Activated CD8-positive, alpha-beta memory T cell treated with anti-CD3 and anti-CD28 coated beads for 4 hours (primary cell): ENCODE measurements around the gene CLDN9.

Experiments used
- DNase-seq, 2 donors: peaks; one replicate each; pipeline ENCODE4 v3.0.0-alpha.2; 2020; ENCODE audit warnings: low read depth in 2 of 2

Gene CLDN9

GRCh38 chr16:2974319-2975056 is 38.2 kb upstream of the CLDN9 start:
- DNase-seq, result no peak

- DNase-seq, result no peak
These were observed 37.4 kb upstream of the CLDN9 start for GRCh38 chr16:2975161-2975795.

DNA sequence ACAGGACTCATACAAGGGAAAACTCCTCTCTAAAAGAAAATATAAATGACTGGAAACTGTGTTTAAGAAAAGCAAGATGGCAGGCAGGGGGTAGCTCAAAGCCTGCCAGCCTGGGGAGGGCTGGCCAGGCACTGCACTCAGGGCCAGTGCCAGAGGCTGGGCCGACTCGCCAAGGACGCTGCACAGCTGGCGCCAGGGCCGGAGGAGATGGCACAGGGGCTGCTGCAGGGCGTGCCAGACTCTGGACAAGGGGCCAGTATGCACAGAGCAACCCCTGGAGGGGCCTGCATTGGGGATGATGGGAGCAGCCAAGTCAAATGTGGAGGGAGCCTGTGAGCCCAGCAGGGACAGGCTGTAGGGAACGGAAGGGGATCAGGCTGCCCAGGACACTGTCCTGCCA is 36.5 kb upstream of the CLDN9 start:
- DNase-seq, result no peak

- no peak for DNase-seq
These were observed 36.0 kb upstream of the CLDN9 start for GRCh38 chr16:2976673-2977072.

DNA sequence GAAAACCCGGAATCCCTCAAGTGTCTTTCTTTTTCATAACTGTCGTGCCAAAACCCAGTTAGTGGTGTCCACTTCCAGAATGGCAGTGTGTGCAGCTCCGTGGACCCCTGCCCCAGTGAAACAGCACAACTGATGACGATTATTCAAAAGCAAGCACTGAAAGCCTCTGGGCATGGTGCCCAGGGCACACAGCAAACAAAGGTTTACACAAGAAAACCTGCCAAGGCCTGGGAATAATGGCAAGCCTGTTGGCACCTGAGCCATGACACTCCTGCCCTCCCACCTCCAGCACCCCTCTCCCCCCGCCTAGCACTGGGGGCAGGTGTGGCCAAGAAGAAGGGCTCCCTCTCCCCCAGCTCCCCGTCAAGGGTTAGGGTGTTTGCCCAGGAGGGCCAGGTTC is 35.3 kb upstream of the CLDN9 start:
- DNase-seq, result no peak

DNA sequence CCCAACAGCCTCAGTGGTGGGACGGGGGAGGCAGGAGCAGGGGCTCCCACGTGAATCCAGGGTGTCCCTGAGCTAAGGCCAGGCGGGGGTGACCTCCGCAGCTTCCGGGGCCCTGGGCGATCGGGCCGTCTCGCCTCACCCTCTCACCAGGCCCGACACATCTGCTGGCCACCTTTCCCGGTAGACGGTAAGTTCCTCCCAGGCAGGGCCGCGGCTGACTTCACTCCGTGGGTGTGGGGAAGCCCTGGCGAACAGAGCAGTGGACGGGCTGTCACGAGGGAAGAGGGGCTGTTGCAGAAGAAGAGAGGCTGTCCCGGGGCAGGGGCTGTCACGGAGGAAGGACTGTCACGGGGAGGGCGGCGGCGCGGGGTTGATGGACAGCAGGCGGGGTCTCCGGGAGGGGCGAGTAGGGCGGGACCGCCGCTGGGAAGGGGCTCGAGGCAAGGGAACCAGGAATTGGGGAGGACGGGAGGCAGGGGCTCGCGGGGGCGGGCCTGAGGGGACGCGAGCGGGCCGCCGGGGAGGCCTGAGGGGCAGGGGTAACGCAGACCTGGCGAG is 33.0 kb upstream of the CLDN9 start:
- DNase-seq, result no peak

DNA sequence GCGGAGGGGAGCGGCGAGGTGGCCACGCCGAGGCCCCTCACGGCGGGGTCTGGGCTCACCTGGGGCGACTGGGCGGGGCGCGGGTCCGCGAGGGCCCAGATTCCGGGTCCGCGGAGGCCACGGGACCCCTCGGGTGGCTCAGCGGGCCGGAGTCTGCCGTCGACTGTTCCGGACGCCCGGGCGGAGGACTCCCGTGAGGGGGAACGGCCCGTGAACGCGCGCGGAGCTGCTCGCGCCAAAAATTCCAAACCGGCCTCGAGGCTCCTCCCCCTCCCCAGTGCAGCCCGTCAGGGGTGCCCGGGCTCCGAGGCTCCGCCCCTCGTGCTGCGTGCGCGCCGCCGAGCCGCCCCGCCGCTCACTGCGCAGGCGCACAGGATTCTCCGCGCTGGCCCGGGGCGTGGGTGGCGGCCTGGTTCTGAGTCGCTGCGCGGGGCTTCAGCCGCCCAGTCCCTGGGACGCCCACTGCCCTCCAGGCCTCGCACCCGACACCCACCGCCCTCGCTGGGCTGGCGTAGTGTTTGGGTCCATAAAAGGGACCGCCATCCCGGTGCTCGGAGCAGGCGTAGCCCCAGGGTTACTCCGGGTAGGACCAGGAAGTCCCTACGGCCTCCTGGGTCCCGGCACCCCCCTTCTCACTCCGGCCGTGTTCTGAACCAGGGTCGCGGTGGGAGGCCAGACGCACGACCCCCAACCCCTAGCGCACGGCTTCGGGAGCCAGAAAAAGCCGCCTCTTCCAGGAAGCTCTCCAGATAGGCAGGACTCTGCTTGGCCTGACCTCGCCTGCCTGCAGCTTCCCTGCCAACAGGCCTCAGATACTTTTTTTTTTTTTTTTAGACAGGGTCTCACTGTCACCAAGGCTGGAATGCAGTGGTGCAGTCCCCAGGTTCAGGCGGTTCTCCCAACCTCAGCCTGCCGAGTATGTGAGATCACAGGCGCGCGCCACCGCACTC is 32.2 kb upstream of the CLDN9 start, which contains the start of gene PKMYT1:
PKMYT1 (minus strand) TSS at position 220 of the 950 bp plus-strand sequence. CDS start 789 bp downstream, outside the sequence.
- peak; percentile 79 to 86 for DNase-seq

DNA sequence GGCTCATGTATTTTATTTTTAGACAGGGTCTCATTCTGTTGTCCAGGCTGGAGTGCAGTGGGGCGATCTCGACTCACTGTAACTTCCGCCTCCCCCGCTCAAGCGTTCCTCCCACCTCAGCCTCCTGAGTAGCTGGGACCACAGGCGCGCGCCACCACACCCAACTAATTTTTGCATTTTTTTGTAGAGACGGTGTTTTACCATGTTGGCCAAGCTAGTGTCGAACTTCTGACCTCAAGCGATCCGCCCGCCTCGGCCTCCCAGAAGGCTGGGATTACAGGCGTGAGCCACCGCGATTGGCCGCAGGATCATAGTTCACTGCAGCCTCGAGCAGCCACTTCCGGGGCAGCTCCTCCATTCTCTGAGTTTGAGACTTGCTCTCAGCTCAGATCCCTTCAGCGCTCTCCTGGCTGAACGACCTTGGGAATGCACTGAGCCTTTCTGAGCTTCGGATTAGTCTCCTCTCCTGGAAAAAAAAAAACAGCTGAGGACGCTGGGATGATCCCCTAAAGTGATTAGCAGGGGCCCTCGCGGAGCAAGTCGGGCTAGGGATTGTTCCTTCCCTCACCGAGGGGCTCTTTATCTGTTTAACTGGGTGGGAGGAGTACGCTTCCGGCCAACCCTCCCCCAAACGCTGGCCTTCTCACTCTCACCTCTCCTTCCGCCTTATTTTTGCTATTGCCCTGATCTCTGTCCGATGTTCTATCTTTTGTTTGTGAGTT is 31.4 kb upstream of the CLDN9 start:
- no peak for DNase-seq

DNA sequence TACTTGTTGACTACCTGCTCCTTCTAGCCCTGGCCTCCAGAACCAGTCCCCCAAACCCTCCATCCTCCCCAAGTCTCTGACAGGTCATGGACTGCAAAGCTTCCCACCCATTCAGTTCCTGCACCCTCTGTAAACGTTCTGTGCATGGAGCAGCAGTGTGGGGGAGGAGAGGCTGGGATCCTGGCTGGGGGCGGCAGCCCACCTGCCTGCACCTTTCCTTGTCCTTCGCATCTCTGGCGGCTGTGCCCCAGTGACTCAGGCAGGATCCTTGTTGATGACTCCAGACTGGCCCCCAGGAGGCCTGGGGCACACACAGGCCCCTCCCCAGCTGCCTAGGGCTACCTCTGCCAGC is 30.8 kb upstream of the CLDN9 start:
- DNase-seq, result no peak

DNA sequence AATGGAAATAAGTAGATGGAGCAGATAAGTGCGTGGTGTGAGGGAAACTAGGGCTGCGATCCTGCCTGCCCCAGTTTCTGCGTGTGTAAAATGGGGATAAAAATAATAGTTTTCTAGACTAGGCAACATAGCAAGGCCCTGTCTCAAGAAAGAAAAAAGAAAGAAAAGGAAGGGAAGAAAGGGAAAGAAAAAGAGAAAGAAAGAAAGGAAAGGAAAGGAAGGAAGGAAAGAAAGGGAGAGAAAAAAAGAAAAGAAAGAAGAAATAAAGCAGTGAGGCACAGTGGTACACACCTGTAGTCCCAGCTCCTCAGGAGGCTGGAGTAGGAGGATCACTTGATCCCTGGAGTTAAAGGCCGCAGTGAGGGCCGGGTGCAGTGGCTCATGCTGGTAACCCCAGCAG is 30.3 kb upstream of the CLDN9 start:
- no peak for DNase-seq

DNA sequence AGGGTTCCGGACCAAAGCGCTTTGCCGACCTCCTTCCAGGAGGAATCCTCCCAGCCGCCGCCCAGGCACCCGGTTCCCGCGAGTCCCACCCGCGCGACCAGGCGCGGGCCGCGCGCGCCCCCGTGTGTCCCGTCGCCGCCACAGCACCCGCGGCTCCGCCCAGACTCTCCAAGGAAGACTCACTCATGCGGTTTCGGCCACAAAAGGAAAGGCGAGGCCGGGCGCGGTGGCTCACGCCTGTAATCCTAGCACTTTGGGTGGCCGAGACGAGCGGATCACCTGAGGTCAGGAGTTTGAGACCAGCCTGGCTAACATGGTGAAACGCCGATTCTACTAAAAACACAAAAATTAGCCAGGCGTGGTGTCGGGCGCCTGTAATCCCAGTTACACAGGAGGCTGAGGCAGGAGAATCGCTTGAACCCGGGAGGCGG is 29.0 kb upstream of the CLDN9 start:
- DNase-seq, result peak in 1 of 2 donors; percentile 33

GRCh38 chr16:2985462-2985861 is 27.3 kb upstream of the CLDN9 start:
- DNase-seq, result no peak

DNA sequence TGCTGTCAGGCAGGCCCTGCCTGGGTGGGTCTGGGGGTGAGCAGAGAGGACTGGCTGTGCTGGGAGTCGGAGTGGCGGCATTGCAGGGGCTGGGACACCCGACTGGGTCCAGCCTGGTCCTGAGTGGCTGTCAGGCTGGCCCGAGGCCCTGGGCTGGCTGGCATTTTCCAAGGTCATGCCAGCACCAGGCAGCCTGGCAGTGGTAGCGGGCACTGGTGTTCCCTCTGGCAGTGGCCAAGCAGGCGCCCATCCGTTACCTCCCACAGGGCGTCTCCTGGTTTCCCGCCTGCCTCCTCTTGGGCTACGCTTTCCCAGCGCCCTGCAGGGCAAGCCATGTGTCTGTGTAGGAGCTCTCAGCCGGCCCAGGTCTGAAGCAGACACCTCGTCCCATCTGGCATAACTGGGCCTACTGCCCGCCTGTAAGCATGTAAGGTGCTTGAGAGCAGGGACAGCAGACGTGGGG is 26.8 kb upstream of the CLDN9 start:
- no peak for DNase-seq

DNA sequence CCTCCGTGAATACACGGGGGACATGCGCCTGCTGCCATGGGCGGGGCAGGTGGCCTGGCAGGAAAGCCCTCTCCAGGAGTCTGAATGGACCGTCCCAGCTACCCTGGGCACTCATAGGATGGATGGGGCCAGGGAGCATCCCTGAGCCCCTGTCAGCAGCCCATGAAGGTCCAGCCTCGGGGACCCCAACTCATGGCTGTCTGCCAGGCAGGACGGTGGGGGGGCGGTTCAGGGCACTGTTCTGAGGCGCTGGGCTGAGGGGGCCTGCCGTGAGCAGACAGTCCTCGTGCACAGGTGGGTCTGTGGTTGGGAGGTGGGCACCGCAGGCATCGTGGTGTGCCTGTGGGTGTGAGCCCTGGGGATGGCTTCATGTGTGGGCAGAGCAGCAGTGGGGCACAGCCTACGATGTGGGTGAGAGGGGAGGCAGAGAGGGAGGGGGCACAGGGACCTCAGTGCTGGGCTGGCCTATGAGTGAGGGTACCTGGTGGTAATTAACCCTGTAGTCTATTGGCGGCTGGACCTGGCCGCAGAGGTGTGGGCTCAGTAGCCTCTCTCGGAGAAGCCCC is 26.0 kb upstream of the CLDN9 start:
- DNase-seq, result no peak

DNA sequence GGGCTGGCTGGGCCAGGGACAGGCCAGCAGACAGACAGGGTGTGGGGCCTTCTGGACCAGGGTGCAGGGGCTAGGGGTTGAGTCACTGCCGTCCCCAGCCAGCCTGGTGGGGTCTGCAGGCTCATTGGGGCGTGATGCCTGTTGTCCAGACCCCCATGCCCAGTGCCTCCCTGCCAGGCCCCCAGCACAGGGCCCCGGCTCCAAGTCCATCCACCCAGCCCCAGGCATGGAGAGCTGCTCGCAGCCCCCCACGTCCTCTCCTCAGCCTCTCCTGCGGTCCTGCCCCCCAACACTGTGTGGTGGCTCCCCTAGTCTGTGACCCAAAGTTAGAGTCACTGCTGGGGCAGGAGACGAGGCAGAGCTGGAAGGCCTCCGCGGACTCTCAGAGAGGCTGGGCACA is 25.4 kb upstream of the CLDN9 start:
- DNase-seq, result no peak

- DNase-seq, result no peak
These were observed 24.9 kb upstream of the CLDN9 start for GRCh38 chr16:2987833-2988232.

GRCh38 chr16:2988590-2989099 is 24.1 kb upstream of the CLDN9 start:
- DNase-seq, result no peak

DNA sequence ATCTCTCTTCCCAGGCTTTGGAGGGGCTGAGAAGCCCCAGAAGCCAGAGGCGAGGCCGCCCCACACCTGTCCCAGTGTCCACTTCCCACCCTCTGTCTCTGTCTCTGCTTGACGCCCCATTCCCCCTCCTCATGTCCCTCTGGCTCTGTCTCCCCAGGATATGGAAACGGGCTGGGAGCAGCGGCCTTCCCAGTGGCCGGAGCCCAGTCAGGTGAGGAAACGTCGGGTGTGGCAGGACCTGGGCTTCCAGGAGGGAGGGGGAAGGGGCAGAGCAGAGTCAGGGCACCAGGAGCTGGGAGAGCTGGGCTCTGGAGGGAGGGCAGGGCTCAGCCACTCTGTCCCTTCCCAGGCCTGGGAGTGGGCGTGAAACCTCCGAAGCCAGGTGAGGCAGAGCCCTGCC is 21.8 kb upstream of the CLDN9 start:
- no peak for DNase-seq

- no peak for DNase-seq
These were observed 21.0 kb upstream of the CLDN9 start for GRCh38 chr16:2991566-2992261.
